Kidney (tissue), 14 donors: Measurements from ENCODE around the gene B4GALT6. TPM values are rescaled to one million over a fixed set of nuclear protein-coding genes. Genes with fewer than 3 reads are reported as not detected.

ENCODE experiments used
- DNase-seq, 5 donors: peaks; one replicate each; pipeline ENCODE4 v3.0.0-alpha.2; 2013 to 2020
- FAIRE-seq: peaks from 2 replicates; lab custom pipeline; 2012; peaks lifted over from hg19 to GRCh38; lab: Jason Lieb, UNC
- H3K27ac ChIP-seq, 2 donors: one replicate each; pipeline ENCODE4 v1.7.0; 2013; ENCODE audit warnings: low read depth in 2 of 2, low read length in 2 of 2, inconsistent platforms in 1 of 2
- H3K27me3 ChIP-seq: one replicate; pipeline ENCODE4 v1.7.1; 2013; ENCODE audit warnings: low read length, inconsistent platforms; ENCODE audit not compliant: control insufficient read depth, insufficient read depth
- H3K36me3 ChIP-seq, 3 donors: one replicate each; pipeline versions ENCODE4 v1.7.0 to v1.7.1; 2013; ENCODE audit warnings: low read length in 3 of 3, control low read depth in 1 of 3, inconsistent platforms in 1 of 3; ENCODE audit not compliant: insufficient read depth in 3 of 3, control insufficient read depth in 2 of 3
- H3K4me1 ChIP-seq, 3 donors: one replicate each; pipeline versions ENCODE4 v1.7.0 to v1.7.1; 2013; ENCODE audit warnings: low read length in 3 of 3, inconsistent platforms in 1 of 3, low read depth in 1 of 3; ENCODE audit not compliant: control insufficient read depth in 2 of 3, insufficient read depth in 2 of 3
- H3K4me3 ChIP-seq, 3 donors: one replicate each; pipeline versions ENCODE4 v1.7.0 to v1.8.1; 2013; ENCODE audit warnings: low read length in 3 of 3, control low read depth in 1 of 3, inconsistent platforms in 1 of 3
- H3K9ac ChIP-seq, 3 donors: one replicate each; pipeline versions ENCODE4 v1.7.0 to v1.7.1; 2013; ENCODE audit warnings: low read length in 3 of 3, control low read depth in 1 of 3, inconsistent platforms in 1 of 3
- H3K9me3 ChIP-seq, 3 donors: one replicate each; pipeline versions ENCODE4 v1.7.0 to v1.7.1; 2013; ENCODE audit warnings: low read length in 3 of 3, control low read depth in 1 of 3, inconsistent platforms in 1 of 3; ENCODE audit not compliant: control insufficient read depth in 2 of 3, insufficient read depth in 1 of 3
- intact Hi-C: fragments of 100-400 bp; cut with DNase I; formaldehyde crosslinking; loops from one replicate; pipeline ENCODE4 v1.11.1; 2022
- polyA plus RNA-seq: library from polyadenylated mRNA; stranded (reverse); fragments of 350-450 nt; fragmentation: Illumina TruSeq; extraction: RNeasy Lipid Tissue Mini Kit (QIAGEN cat#74804); gene quantifications from one replicate; pipeline ENCODE4 v1.2.3, GENCODE V29; 2014; ENCODE audit warnings: low read depth, low replicate concordance; ENCODE audit not compliant: insufficient read depth
- total RNA-seq: library from RNA; stranded (reverse); fragmentation: NEBNext Ultra II Directional; extraction: Animal tissue kit (Norgen Biotek cat#: 25700); gene quantifications from one replicate; pipeline ENCODE4 v1.2.1, GENCODE V29; 2021
- TF ChIP-seq, protein P1 (sequence below): IDR thresholded peaks from 3 replicates; pipeline ENCODE4 v1.5.1; 2012; ENCODE audit warnings: mild to moderate bottlenecking, moderate library complexity, borderline replicate concordance; ENCODE audit not compliant: insufficient read depth; ENCODE audit errors: extremely low read depth
- donor health status: control.
- donor health status: control.
- donor health status: control.
- donor health status: control.
- donor health status: control.
- donor health status: DM: yes; HTN: yes; CAD: no.
- donor health status: Normal renal cell carcinoma (clear cell type).

Gene B4GALT6
- total and polyA plus RNA-seq, 2 donors from 2014 or later = 2.1 to 4.2 TPM

DNA sequence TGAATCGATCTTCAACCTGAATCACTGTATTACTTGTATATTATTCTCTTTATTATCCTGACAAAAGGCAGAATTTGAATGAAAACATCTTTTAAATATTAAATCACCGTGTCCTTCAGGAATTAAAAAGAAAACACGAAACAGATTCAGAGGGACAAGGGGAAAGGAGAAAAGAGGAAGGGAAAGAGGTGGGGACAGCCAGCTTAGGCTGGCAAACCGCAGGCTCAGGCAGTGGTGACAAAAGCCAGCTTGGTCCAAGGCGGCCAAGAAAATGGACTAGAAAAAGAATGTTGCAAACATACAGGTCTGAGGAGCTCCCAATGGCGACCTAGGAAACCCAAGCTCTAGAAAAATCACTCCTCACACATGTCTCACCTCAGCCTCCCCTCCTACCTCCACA is 6.8 kb downstream of the B4GALT6 start:
- intact Hi-C loops = no loop called here
- no peak overlapping the region for H3K4me3 ChIP-seq
- H3K4me1 ChIP-seq = no peaks in the 10 kb centered on the region
- FAIRE-seq (no peak), DNase-seq (no peak)
- H3K27me3 ChIP-seq = no peaks in the 10 kb centered on the region
- H3K36me3 ChIP-seq = no peaks in the 10 kb centered on the region
- H3K9ac ChIP-seq = no peak overlapping the region
- TF ChIP-seq, protein P1, sequence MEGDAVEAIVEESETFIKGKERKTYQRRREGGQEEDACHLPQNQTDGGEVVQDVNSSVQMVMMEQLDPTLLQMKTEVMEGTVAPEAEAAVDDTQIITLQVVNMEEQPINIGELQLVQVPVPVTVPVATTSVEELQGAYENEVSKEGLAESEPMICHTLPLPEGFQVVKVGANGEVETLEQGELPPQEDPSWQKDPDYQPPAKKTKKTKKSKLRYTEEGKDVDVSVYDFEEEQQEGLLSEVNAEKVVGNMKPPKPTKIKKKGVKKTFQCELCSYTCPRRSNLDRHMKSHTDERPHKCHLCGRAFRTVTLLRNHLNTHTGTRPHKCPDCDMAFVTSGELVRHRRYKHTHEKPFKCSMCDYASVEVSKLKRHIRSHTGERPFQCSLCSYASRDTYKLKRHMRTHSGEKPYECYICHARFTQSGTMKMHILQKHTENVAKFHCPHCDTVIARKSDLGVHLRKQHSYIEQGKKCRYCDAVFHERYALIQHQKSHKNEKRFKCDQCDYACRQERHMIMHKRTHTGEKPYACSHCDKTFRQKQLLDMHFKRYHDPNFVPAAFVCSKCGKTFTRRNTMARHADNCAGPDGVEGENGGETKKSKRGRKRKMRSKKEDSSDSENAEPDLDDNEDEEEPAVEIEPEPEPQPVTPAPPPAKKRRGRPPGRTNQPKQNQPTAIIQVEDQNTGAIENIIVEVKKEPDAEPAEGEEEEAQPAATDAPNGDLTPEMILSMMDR = no peak
- no peak overlapping the region for H3K27ac ChIP-seq
- H3K9me3 ChIP-seq = no peaks in the 10 kb centered on the region

DNA sequence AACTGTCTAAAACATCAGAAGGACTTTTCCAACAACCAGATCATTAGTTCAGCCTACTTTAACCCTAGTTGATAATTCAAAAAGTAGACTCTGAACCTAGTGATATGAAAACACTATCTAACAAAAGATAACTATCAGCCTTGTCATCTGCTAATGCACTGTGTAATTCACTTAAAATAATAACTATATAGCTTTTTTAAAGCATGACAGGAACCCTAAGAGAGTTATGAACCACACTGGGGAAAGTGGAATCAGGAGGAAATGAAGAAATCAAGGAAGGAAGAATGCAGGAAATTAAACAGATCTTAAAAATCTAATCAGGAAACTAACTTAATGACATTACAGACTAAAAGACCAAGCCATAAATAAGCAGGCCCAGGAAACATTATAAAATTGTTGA is 9.0 kb downstream of the B4GALT6 start:
- Histone ChIP-seq H3K9me3 (no peaks in the 10 kb centered on the region), H3K27ac (no peak overlapping the region), H3K36me3 (no peaks in the 10 kb centered on the region), H3K4me3 (no peak overlapping the region), H3K9ac (no peak overlapping the region), H3K27me3 (no peaks in the 10 kb centered on the region), H3K4me1 (no peaks in the 10 kb centered on the region)
- TF ChIP-seq, protein P1 = no peak
- DNase-seq (no peak), FAIRE-seq (no peak)
- intact Hi-C loops = no loop called here

DNA sequence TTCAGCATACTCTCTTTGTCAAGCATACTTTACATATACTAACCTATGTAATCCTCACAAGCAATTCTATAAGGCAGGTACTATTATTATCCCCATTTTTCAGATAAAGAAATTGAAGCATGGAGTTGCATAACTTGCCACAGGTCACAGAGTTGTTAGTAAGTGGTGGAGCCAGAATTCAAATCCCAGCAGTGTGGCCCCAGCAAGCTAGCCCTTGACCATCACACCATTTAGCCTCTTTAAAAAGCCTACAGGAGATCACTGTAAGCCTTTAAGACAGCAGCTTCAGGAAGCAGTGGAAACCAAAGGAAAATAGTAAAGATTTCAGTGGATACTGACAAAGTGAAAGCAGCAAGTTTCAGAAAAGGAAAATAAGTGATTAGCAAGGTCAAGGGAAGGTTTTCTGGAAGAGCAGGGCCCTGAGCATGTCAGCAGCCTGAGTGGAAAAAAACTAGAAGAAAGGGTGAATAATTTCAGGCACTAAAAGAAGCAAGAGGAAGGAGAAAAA is 11.7 kb downstream of the B4GALT6 start:
- intact Hi-C loops = no loop called here
- Histone ChIP-seq H3K4me1 (no peaks in the 10 kb centered on the region), H3K4me3 (no peak overlapping the region), H3K27me3 (no peaks in the 10 kb centered on the region), H3K36me3 (no peaks in the 10 kb centered on the region), H3K9ac (no peak overlapping the region), H3K9me3 (no peaks in the 10 kb centered on the region), H3K27ac (no peak overlapping the region)
- TF ChIP-seq, protein P1 = no peak
- DNase-seq (no peak), FAIRE-seq (no peak)

DNA sequence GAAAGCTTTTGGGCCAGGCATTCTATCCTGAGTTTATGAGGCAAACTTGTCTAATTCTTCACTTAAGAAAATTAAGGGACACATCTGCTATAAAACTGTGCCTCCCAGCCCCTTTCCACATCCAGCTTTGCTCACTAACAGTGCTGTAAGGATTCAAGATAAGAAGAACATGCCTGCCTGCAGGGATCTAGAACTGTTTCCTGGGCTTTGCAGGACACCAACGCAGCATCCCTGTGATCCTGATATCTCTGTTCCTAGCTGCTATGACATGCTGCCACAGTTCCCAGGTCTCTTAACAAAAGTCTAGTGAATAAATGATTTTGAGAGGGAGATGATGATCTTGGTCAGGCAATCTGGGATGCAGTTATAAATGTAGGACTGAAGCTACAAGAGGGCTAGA is 12.4 kb downstream of the B4GALT6 start:
- Histone ChIP-seq H3K27me3 (no peaks in the 10 kb centered on the region), H3K9me3 (no peaks in the 10 kb centered on the region), H3K4me1 (no peaks in the 10 kb centered on the region), H3K36me3 (no peaks in the 10 kb centered on the region), H3K9ac (no peak overlapping the region), H3K27ac (no peak overlapping the region), H3K4me3 (no peak overlapping the region)
- TF ChIP-seq, protein P1 = no peak
- intact Hi-C loops = no loop called here
- no peak for DNase-seq
- no peak for FAIRE-seq
